K562 (cell line): ENCODE results near the gene UBL3. TPM values are rescaled to one million over a fixed set of nuclear protein-coding genes. Genes with fewer than 3 reads are reported as not detected.

ENCODE experiments used
- ARID4B ChIP-seq: sonication (generic); formaldehyde crosslinking; IDR thresholded peaks from 2 replicates; pipeline ENCODE4 v1.8.0; 2022; ENCODE audit warnings: mild to moderate bottlenecking, missing genetic modification reagents
- CCNT2 ChIP-seq: IDR thresholded peaks from 2 replicates; pipeline ENCODE4 v1.6.1; 2011; ENCODE audit warnings: borderline replicate concordance, low read depth, mild to moderate bottlenecking, moderate library complexity, mixed read lengths, low read length; ENCODE audit not compliant: insufficient read length; ENCODE audit errors: extremely low read depth
- ELF1 ChIP-seq: fragments of 200-800 bp; sonication (Bioruptor generic); IDR thresholded peaks from 2 replicates; pipeline ENCODE4 v1.6.1; 2016; ENCODE audit warnings: missing genetic modification characterization, missing compliant biosample characterization
- HNRNPH1 ChIP-seq: fragments of 200-400 bp; formaldehyde crosslinking; optimal IDR thresholded peaks from 2 replicates; pipeline ENCODE3; 2017; ENCODE audit warnings: low read depth, mild to moderate bottlenecking, low read length, moderate library complexity
- MCM3 ChIP-seq: fragments of 450-650 bp; IDR thresholded peaks from 2 replicates; pipeline ENCODE4 v1.6.1; 2016
- MEF2A ChIP-seq: IDR thresholded peaks from 2 replicates; pipeline ENCODE4 v1.6.1; 2011; ENCODE audit warnings: low read depth, mild to moderate bottlenecking, low read length, moderate library complexity; ENCODE audit not compliant: control insufficient read depth
- MXI1 ChIP-seq: IDR thresholded peaks from 2 replicates; pipeline ENCODE4 v1.6.1; 2011; ENCODE audit warnings: low read depth, mild to moderate bottlenecking, improper control_type of control experiment, low read length
- POLR2A ChIP-seq: fragments of 450-650 bp; conservative IDR thresholded peaks from 2 replicates; pipeline ENCODE4 v1.6.1; 2016
- POLR2AphosphoS5 ChIP-seq: IDR thresholded peaks from 2 replicates; pipeline ENCODE4 v1.6.1; 2011; ENCODE audit warnings: mild to moderate bottlenecking, low read depth, low read length, moderate library complexity; ENCODE audit not compliant: control insufficient read depth, insufficient read depth
- RNF219 ChIP-seq: fragments of 250-450 bp; sonication (Bioruptor Pico); IDR thresholded peaks from 2 replicates; pipeline ENCODE4 v1.5.0; 2022; ENCODE audit warnings: mild to moderate bottlenecking
- SFPQ ChIP-seq: fragments of 200-400 bp; formaldehyde crosslinking; IDR thresholded peaks from 2 replicates; pipeline ENCODE4 v1.6.1; 2017; ENCODE audit warnings: mild to moderate bottlenecking, low read depth, low read length, moderate library complexity
- UBTF ChIP-seq, 2 experiments: IDR thresholded peaks; 2 replicates each; pipeline ENCODE4 v1.6.1; 2012; ENCODE audit warnings: improper control_type of control experiment in 2 of 2, low read depth in 2 of 2, low read length in 2 of 2, borderline replicate concordance in 1 of 2
- ZC3H4 ChIP-seq: sonication (generic); formaldehyde crosslinking; IDR thresholded peaks from 2 replicates; pipeline ENCODE4 v1.9.0; 2021; ENCODE audit warnings: missing genetic modification reagents, borderline replicate concordance
- ZNF75A ChIP-seq: fragments of 450-650 bp; formaldehyde crosslinking; IDR thresholded peaks from 2 replicates; pipeline ENCODE4 v1.4.0; 2020; ENCODE audit warnings: mild to moderate bottlenecking
- polyA plus RNA-seq, 8 experiments: library from polyadenylated mRNA; depleted of rRNA in 4 of 8; stranded (reverse) in 5 of 8; unstranded in 3 of 8; fragments of >200 nt; fragmentation: Nextera tagmentation in 2 of 8; fragmentation: Illumina TruSeq in 1 of 8; extraction: Ambion mirVana in 2 of 8; extraction: Trizol in 1 of 8; gene quantifications; 2 replicates each; pipeline versions ENCODE4 v1.2.1 to v1.2.3, GENCODE V29; 2011 to 2014; ENCODE audit warnings: inconsistent platforms in 1 of 8, missing spikeins in 1 of 8
- total RNA-seq, 7 experiments: library from RNA; depleted of rRNA in 6 of 7; stranded (reverse); fragments of >200 nt in 6 of 7; fragmentation: Illumina TruSeq in 2 of 7; extraction: Trizol in 2 of 7; gene quantifications; 2 replicates each; pipeline versions ENCODE4 v1.2.1 to v1.2.3, GENCODE V29; 2011 to 2021; ENCODE audit warnings: low replicate concordance in 1 of 7

The UBL3 gene
- total and polyA plus RNA-seq, 9 of the 15 experiments (the other 6 are each of a cell fraction or from before 2014, with no cell fraction given), result 0.64 to 2.4 (median 1.8) TPM

GRCh38 chr13:29850213-29850898 is at the start of gene UBL3 (continued):
- no peak for TF ChIP-seq SFPQ
- no peak for TF ChIP-seq ZC3H4
- TF ChIP-seq ZNF75A, result no peak
- no peak for TF ChIP-seq HNRNPH1
- peak; percentile 49; the same call in 1 of the 2 replicates for TF ChIP-seq ARID4B (CRISPR knock-in tag)
- no peak for TF ChIP-seq POLR2AphosphoS5
- no peak for TF ChIP-seq MCM3
- TF ChIP-seq POLR2A, result peak; percentile 72
- TF ChIP-seq MEF2A, result no peak
- no peak for TF ChIP-seq CCNT2
- TF ChIP-seq UBTF (IDR thresholded peaks at IDR 0.05; ENCODE audit: borderline replicate concordance in 1 of 2, low read depth in 2 of 2, low read length in 2 of 2), result peak; percentile 11 to 68; a peak in 1 of 4 replicates
- peak; percentile 46; the same call in 1 of the 2 replicates for TF ChIP-seq ELF1 (tag)
- TF ChIP-seq RNF219 (CRISPR knock-in tag), result no peak
- TF ChIP-seq MXI1, result 0 out of 2 replicates have a peak, but pooled peaks have one; percentile 12
